Coronary artery (tissue), 2 donors: ENCODE measurements around the gene DISP3.

Experiments used
- DNase-seq: peaks from one replicate; pipeline ENCODE4 v3.0.0-alpha.2; 2017; ENCODE audit warnings: low spot score
- H3K27ac ChIP-seq, 2 donors: fragments of 200-600 bp; sonication (generic); one replicate each; pipeline ENCODE4 v1.5.1; 2016 to 2019
- H3K4me3 ChIP-seq: fragments of 200-600 bp; sonication (generic); 2 replicates; pipeline ENCODE4 v1.5.1; 2016; ENCODE audit warnings: mild to moderate bottlenecking, moderate library complexity
- CTCF ChIP-seq: fragments of 200-600 bp; sonication (generic); IDR thresholded peaks from one replicate; pipeline ENCODE4 v1.5.1; 2019; ENCODE audit warnings: antibody characterized with exemption

DISP3 gene

GRCh38 chr1:11540773-11541160 lies 61.8 kb downstream of the DISP3 start:
- no peak for TF ChIP-seq CTCF
- no peak overlapping the region for H3K27ac ChIP-seq
- DNase-seq: no peak

GRCh38 chr1:11541236-11541635 lies 62.3 kb downstream of the DISP3 start:
- DNase-seq: no peak
- TF ChIP-seq CTCF: no peak
- no peak overlapping the region for H3K4me3 ChIP-seq
- H3K27ac ChIP-seq: no peak overlapping the region

More at GRCh38 chr1:11540773-11541160, 61.8 kb downstream of the DISP3 start:
- H3K4me3 ChIP-seq: no peak overlapping the region

DNA sequence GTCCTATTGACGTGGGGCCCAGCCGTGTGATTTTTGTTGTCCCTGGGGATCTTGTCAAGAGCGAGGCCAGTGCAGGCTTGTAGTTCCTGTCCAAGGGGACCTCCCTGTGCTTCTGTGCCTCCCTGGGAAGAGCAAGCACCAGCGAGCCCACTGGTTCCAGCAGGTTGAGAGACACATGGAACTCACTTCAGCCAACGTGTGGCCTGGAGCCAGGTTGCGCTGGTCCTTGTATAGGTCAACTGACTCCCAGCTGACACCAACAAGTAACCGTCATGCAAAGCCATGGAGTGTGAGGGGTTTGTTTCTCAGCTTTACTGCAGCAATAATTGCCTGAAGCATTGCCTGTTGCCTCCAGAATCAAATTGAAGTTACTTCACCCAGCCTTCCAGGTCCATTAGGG lies 63.0 kb downstream of the DISP3 start:
- no peak for DNase-seq
- Histone ChIP-seq H3K27ac (no peak overlapping the region), H3K4me3 (no peak overlapping the region)
- TF ChIP-seq CTCF: no peak

GRCh38 chr1:11543392-11543791 lies 64.4 kb downstream of the DISP3 start:
- Histone ChIP-seq H3K27ac (no peak overlapping the region), H3K4me3 (no peak overlapping the region)
- DNase-seq: no peak
- no peak for TF ChIP-seq CTCF

DNA sequence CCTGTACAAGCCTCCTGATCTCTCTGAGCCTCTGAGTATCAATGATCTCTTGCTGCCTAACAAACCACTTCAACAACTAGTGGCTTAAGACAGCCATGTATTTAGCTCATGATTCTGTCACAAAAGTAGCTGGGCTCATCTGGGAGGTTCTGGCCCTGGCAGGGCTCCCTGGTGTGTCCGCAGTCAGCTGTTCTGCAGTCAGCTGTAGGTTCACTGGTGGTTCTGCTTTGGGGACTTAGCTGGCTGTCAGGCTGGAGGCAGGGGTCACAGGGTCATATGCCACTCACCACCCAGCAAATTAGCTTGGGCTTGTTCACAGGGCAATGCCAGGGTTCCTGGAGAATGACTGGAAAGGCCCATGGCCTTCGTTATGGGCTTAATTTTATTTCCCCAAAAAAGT lies 64.8 kb downstream of the DISP3 start:
- Histone ChIP-seq H3K4me3 (no peak overlapping the region), H3K27ac (no peak overlapping the region)
- DNase-seq: no peak
- TF ChIP-seq CTCF: no peak

DNA sequence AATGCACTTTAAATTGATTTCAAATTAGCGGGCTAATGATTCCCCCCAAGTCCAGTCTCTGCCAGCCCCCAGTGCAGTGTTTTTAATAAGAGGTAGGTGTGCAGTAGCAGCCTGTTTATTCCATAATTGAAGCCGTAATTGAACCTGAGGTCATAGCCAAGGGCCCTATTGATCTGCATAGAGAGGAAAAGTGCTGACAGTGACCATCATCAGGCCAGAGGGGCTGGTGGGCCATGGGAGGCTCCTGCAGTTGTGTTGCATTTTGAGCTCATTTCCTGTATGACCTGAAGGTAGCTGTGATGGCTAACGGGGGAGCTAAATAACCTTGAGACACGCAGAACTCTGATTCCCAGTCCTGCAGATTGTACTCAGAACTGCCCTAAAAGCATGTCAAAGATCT lies 67.5 kb downstream of the DISP3 start:
- no peak overlapping the region for H3K27ac ChIP-seq
- no peak for DNase-seq
- no peak for TF ChIP-seq CTCF

GRCh38 chr1:11550664-11551283 lies 71.8 kb downstream of the DISP3 start:
- no peak for TF ChIP-seq CTCF
- Histone ChIP-seq H3K4me3 (no peak overlapping the region), H3K27ac (no peak overlapping the region)
- DNase-seq: no peak

More for the DNA sequence above, 67.5 kb downstream of the DISP3 start:
- H3K4me3 ChIP-seq: no peak overlapping the region
